OCI-LY7 (cell line): Measurements from ENCODE around the gene MAP4K1.

Experiments used
- EZH2phosphoT487 ChIP-seq: fragments of 200-600 bp; sonication (generic); IDR thresholded peaks from 2 replicates; pipeline ENCODE4 v1.6.1; 2018; ENCODE audit warnings: low read depth, borderline replicate concordance, mild to moderate bottlenecking, mixed run types, antibody characterized with exemption, low read length, moderate library complexity, mixed read lengths
- TF ChIP-seq, protein P1 (sequence below): fragments of 200-600 bp; sonication (generic); conservative IDR thresholded peaks from 2 replicates; pipeline ENCODE4 v1.5.1; 2014; ENCODE audit warnings: mild to moderate bottlenecking, antibody characterized with exemption, low read length, moderate library complexity, mixed read lengths

DNA sequence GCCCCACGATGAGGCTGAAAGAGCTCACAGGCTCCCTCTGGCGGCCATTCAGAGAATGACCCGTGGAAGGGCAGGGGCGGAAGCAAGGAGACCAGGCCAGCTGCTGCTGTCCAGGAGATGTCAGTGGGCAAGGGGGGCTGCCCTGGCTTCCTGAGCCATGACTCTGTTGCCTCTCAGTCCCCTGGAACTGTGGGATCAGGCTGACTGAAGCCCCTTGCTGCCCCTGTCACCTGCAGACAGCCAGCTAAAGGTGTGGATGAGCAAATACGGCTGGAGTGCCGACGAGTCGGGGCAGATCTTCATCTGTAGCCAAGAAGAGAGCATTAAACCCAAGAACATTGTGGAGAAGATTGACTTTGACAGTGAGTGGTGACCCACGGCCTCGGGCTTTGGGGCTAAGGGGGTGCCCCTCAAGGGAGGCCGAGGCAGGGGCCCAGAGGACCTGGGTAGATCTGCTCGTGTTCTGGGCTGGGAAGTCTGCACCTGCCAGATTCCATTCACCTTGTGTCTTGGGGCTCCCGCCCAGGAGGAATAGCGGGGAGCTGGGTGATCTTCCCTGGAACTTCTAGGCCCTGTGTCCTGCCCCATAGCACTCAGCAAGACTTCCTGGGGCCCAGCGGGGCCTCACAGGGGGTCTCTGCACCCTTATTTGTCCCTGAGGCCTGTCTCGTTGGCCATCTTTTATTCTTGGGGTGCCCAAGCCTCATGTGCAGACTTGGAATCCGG, 17.2 kb upstream of the MAP4K1 start:
- TF ChIP-seq, protein P1, sequence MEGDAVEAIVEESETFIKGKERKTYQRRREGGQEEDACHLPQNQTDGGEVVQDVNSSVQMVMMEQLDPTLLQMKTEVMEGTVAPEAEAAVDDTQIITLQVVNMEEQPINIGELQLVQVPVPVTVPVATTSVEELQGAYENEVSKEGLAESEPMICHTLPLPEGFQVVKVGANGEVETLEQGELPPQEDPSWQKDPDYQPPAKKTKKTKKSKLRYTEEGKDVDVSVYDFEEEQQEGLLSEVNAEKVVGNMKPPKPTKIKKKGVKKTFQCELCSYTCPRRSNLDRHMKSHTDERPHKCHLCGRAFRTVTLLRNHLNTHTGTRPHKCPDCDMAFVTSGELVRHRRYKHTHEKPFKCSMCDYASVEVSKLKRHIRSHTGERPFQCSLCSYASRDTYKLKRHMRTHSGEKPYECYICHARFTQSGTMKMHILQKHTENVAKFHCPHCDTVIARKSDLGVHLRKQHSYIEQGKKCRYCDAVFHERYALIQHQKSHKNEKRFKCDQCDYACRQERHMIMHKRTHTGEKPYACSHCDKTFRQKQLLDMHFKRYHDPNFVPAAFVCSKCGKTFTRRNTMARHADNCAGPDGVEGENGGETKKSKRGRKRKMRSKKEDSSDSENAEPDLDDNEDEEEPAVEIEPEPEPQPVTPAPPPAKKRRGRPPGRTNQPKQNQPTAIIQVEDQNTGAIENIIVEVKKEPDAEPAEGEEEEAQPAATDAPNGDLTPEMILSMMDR, result peak; percentile 91
- no peak for TF ChIP-seq EZH2phosphoT487
